GM12872 (cell line): ENCODE results near the gene SPSB4.

ENCODE experiments used
- CTCF ChIP-seq: IDR thresholded peaks from 3 replicates; pipeline ENCODE4 v1.5.1; 2011; ENCODE audit warnings: low read depth, mild to moderate bottlenecking, low read length, moderate library complexity; ENCODE audit not compliant: insufficient read depth

Gene SPSB4

DNA sequence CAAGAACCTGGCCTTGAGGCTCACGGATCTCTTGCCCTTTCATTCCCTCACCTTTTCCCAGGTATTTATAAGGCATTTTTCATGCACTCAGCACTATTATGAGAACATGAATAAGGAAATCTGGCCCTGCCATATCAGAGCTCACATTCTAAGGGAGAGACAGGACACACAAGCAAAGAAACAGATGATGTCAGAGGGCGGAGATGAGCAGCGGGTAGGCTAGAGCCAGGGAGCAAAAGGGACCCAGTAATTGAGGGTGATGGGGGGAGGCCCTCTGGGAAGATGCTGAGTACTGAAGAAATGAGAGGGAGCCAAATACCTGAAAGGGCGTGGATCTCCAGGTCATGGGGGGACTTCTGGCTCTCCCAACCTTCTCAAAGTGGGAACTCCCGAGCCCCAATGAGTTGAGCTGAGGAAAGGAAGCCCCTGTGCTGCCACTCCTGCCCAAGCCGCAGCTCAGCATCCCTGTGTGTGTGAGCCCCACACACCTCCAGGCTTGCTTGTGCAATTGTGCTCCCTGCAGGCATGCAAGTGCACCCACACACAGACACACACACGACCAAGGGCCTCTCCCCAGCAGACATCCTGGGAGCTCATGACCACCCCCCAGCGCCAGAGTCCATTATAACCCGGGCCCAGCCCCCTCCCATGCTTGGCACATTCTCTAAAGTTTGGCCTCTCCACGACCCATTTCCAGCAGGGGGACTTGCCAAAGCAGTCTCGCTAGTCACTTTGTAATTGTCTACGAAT is 99.1 kb downstream of the SPSB4 start:
- no peak for TF ChIP-seq CTCF

DNA sequence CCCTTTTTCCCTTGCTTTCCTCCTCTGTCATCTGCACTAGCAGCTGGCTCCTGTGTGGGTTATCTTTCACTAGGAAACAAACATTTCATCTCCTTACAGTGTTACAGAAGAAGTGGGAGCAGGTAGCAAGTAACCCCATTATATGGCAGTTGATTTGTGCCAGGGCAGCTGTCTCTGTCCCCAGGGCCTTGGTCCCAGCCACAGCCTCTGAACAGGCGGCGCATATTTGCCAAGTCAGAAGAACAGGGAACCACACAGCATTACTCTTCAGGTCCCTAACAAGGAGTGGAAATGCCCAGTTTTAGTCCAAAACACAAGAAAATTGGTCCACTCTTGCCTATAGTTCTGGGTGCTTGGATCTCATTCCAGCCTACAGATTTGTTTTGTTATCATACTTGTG is 99.8 kb downstream of the SPSB4 start:
- TF ChIP-seq CTCF: no peak

DNA sequence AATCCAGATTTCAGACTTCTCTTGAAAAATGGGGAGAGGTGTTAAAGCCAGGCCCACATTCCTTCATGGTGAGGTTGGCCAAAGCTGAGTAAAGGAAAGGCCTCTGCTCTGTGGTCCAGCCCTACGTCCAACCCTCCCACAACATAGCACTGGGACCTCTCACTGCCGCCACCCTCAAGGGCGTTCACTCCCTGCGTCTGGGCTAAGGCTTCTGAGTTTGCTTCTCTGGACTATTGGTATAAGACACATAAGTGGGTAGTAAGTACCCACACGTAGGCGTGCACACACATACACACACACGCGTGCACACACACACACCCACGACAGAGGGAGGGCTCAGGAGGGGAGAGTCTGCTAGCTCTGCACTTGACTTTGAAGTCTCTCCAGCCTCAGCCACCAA is 100.3 kb downstream of the SPSB4 start:
- no peak for TF ChIP-seq CTCF

GRCh38 chr3:141152130-141152529 is 101.0 kb downstream of the SPSB4 start:
- TF ChIP-seq CTCF: no peak

- TF ChIP-seq CTCF: no peak
Measured at GRCh38 chr3:141152801-141153678, 101.9 kb downstream of the SPSB4 start.

- TF ChIP-seq CTCF: no peak
Measured at GRCh38 chr3:141153679-141153966, 102.5 kb downstream of the SPSB4 start.

- no peak for TF ChIP-seq CTCF
Measured at GRCh38 chr3:141164852-141165251, 113.7 kb downstream of the SPSB4 start.
